IMR-90 (cell line): ENCODE measurements around the gene B3GAT3. TPM values are rescaled to one million over a fixed set of nuclear protein-coding genes. Genes with fewer than 3 reads are reported as not detected.

Experiments used
- ATAC-seq: fragments of 200-7000 bp; cut with Tn5 transposase; 2 replicates; pipeline ENCODE4 v1.9.1; 2020; ENCODE audit warnings: low read depth, mild to moderate bottlenecking, moderate library complexity
- BruUV-seq: library from RNA; stranded (reverse); fragments of 400-500 nt; replicated peaks from 2 replicates; lab custom pipeline; 2021; lab: Mats Ljungman, UMichigan
- CTCF ChIA-PET: fragments of 300-600 bp; formaldehyde crosslinking; extraction: SDS; loops from one replicate; lab custom pipeline; 2021; ENCODE audit warnings: antibody characterized with exemption; lab: Yijun Ruan, JAX
- POLR2A ChIA-PET: fragments of 300-600 bp; sonication (Branson Sonifier 250); formaldehyde crosslinking; loops from one replicate; lab custom pipeline; 2022; ENCODE audit warnings: antibody characterized with exemption; ENCODE audit not compliant: unreplicated experiment; lab: Charles Lee
- DNase-seq: peaks from one replicate; pipeline ENCODE4 v3.0.0; 2013
- H2AFZ ChIP-seq: replicated peaks from 2 replicates; pipeline ENCODE3; 2013; ENCODE audit warnings: low read length, mild to moderate bottlenecking; ENCODE audit not compliant: poor library complexity
- H2AK5ac ChIP-seq: 2 replicates; pipeline ENCODE4 v1.6.1; 2013; ENCODE audit warnings: low read depth, low read length, inconsistent platforms
- H2AK9ac ChIP-seq: replicated peaks from 2 replicates; pipeline ENCODE3; 2013; ENCODE audit warnings: mild to moderate bottlenecking, low read depth, low read length, moderate library complexity; ENCODE audit not compliant: poor library complexity
- H2BK120ac ChIP-seq: 2 replicates; pipeline ENCODE4 v1.6.1; 2013; ENCODE audit warnings: low read depth, low read length, inconsistent platforms
- H2BK15ac ChIP-seq: 3 replicates; pipeline ENCODE4 v1.6.1; 2013; ENCODE audit warnings: low read depth, low read length, inconsistent platforms
- H2BK20ac ChIP-seq: 2 replicates; pipeline ENCODE4 v1.6.1; 2013; ENCODE audit warnings: low read depth, mild to moderate bottlenecking, inconsistent platforms, low read length, moderate library complexity
- H2BK5ac ChIP-seq: 2 replicates; pipeline ENCODE4 v1.6.1; 2013; ENCODE audit warnings: mild to moderate bottlenecking, low read depth, low read length, inconsistent platforms; ENCODE audit not compliant: poor library complexity, severe bottlenecking
- H3K14ac ChIP-seq: replicated peaks from 2 replicates; pipeline ENCODE4 v1.6.1; 2013; ENCODE audit warnings: low read depth, low read length, inconsistent platforms
- H3K18ac ChIP-seq: 2 replicates; pipeline ENCODE4 v1.6.1; 2013; ENCODE audit warnings: low read depth, low read length, control low read depth
- H3K23ac ChIP-seq: 2 replicates; pipeline ENCODE4 v1.6.1; 2013; ENCODE audit warnings: low read depth, low read length, inconsistent platforms
- H3K27ac ChIP-seq: 2 replicates; pipeline ENCODE4 v1.5.1; 2013; ENCODE audit warnings: mild to moderate bottlenecking, control low read depth, low read length; ENCODE audit not compliant: insufficient read depth
- H3K27me3 ChIP-seq: 2 replicates; pipeline ENCODE4 v1.6.1; 2013; ENCODE audit warnings: low read length; ENCODE audit not compliant: control insufficient read depth, insufficient read depth
- H3K36me3 ChIP-seq: 2 replicates; pipeline ENCODE4 v1.6.1; 2013; ENCODE audit warnings: low read length, mixed read lengths; ENCODE audit not compliant: control insufficient read depth, insufficient read depth
- H3K4ac ChIP-seq: 2 replicates; pipeline ENCODE4 v1.6.1; 2013; ENCODE audit warnings: low read depth, low read length, inconsistent platforms
- H3K4me1 ChIP-seq: 2 replicates; pipeline ENCODE4 v1.6.1; 2013; ENCODE audit warnings: low read length, mixed read lengths; ENCODE audit not compliant: control insufficient read depth, insufficient read depth
- H3K4me2 ChIP-seq: 2 replicates; pipeline ENCODE4 v1.6.1; 2013; ENCODE audit warnings: low read depth, mild to moderate bottlenecking, control low read depth, low read length, moderate library complexity
- H3K4me3 ChIP-seq: 2 replicates; pipeline ENCODE4 v1.5.1; 2013; ENCODE audit warnings: low read depth, mild to moderate bottlenecking, control low read depth, low read length, moderate library complexity; ENCODE audit not compliant: insufficient read depth
- H3K56ac ChIP-seq: 2 replicates; pipeline ENCODE4 v1.6.1; 2013; ENCODE audit warnings: low read length, inconsistent platforms; ENCODE audit not compliant: insufficient read depth; ENCODE audit errors: extremely low read depth
- H3K79me1 ChIP-seq, 2 experiments: 2 replicates each; pipeline ENCODE4 v1.6.1; 2013; ENCODE audit warnings: low read length in 2 of 2, inconsistent platforms in 1 of 2, low read depth in 1 of 2
- H3K9ac ChIP-seq: 2 replicates; pipeline ENCODE4 v1.6.1; 2013; ENCODE audit warnings: low read depth, low read length, control low read depth
- H3K9me1 ChIP-seq: 2 replicates; pipeline ENCODE4 v1.6.1; 2013; ENCODE audit warnings: low read length, inconsistent platforms; ENCODE audit not compliant: insufficient read depth
- H3K9me3 ChIP-seq: 2 replicates; pipeline ENCODE4 v1.6.1; 2013; ENCODE audit warnings: low read length; ENCODE audit not compliant: control insufficient read depth, insufficient read depth
- H4K20me1 ChIP-seq: 2 replicates; pipeline ENCODE4 v1.6.1; 2013; ENCODE audit warnings: low read length, inconsistent platforms; ENCODE audit not compliant: insufficient read depth
- H4K5ac ChIP-seq: 2 replicates; pipeline ENCODE4 v1.6.1; 2013; ENCODE audit warnings: mild to moderate bottlenecking, low read depth, low read length, control low read depth
- H4K8ac ChIP-seq, 2 experiments: 2 replicates each; pipeline ENCODE4 v1.6.1; 2013; ENCODE audit warnings: low read depth in 2 of 2, low read length in 2 of 2, control low read depth in 1 of 2, inconsistent platforms in 1 of 2
- H4K91ac ChIP-seq: 2 replicates; pipeline ENCODE4 v1.6.1; 2013; ENCODE audit warnings: low read depth, low read length, inconsistent platforms; ENCODE audit not compliant: insufficient read depth
- BHLHE40 ChIP-seq: fragments of 150-350 bp; IDR thresholded peaks from 2 replicates; pipeline ENCODE4 v1.6.1; 2016; ENCODE audit warnings: mild to moderate bottlenecking, low read depth, low read length
- CEBPB ChIP-seq: IDR thresholded peaks from 2 replicates; pipeline ENCODE4 v1.6.1; 2012; ENCODE audit warnings: low read depth, low read length, improper control_type of control experiment
- ELK1 ChIP-seq: fragments of 150-350 bp; IDR thresholded peaks from 2 replicates; pipeline ENCODE4 v1.6.1; 2016; ENCODE audit warnings: low read depth, mild to moderate bottlenecking, low read length, moderate library complexity, borderline replicate concordance
- FOS ChIP-seq: fragments of 150-350 bp; IDR thresholded peaks from 2 replicates; pipeline ENCODE4 v1.6.1; 2016; ENCODE audit warnings: low read depth, low read length
- MAZ ChIP-seq: IDR thresholded peaks from 2 replicates; pipeline ENCODE4 v1.6.1; 2012; ENCODE audit warnings: low read depth, mild to moderate bottlenecking, low read length, improper control_type of control experiment, moderate library complexity, borderline replicate concordance
- MXI1 ChIP-seq: IDR thresholded peaks from 2 replicates; pipeline ENCODE4 v1.6.1; 2012; ENCODE audit warnings: low read depth, mild to moderate bottlenecking, low read length, moderate library complexity, borderline replicate concordance
- RAD21 ChIP-seq: IDR thresholded peaks from 2 replicates; pipeline ENCODE4 v1.6.1; 2012; ENCODE audit warnings: low read length, improper control_type of control experiment
- RCOR1 ChIP-seq: IDR thresholded peaks from 2 replicates; pipeline ENCODE4 v1.6.1; 2012; ENCODE audit warnings: mild to moderate bottlenecking, low read length, improper control_type of control experiment; ENCODE audit not compliant: insufficient replicate concordance
- RFX5 ChIP-seq: IDR thresholded peaks from 2 replicates; pipeline ENCODE4 v1.8.0; 2012; ENCODE audit warnings: low read depth, mild to moderate bottlenecking, low read length, moderate library complexity
- SMC3 ChIP-seq: fragments of 150-350 bp; IDR thresholded peaks from 2 replicates; pipeline ENCODE4 v1.6.1; 2016; ENCODE audit warnings: low read depth, mild to moderate bottlenecking, antibody characterized with exemption, low read length, moderate library complexity
- USF2 ChIP-seq: fragments of 150-350 bp; IDR thresholded peaks from 2 replicates; pipeline ENCODE4 v1.6.1; 2017; ENCODE audit warnings: mild to moderate bottlenecking, antibody characterized with exemption, low read length, low read depth
- WGBS, 2 experiments: methylation state at CpG; one replicate each; pipeline versions ENCODE4 v1.1.5 to v1.1.7; 2013; ENCODE audit warnings: missing lambda C conversion rate in 2 of 2; ENCODE audit not compliant: insufficient read length in 1 of 2; ENCODE audit errors: extremely low coverage in 2 of 2; 5-methylcytosine and 5-hydroxymethylcytosine counted together
- dilution Hi-C: fragments of 300-500 bp; cut with HindIII; formaldehyde crosslinking; loops from one replicate; pipeline ENCODE4 v1.14.3; 2018; ENCODE audit warnings: low sequenced_read_pairs; ENCODE audit not compliant: unreplicated experiment
- in situ Hi-C: fragments of 300-500 bp; cut with MboI; formaldehyde crosslinking; loops from 3 replicates; pipeline ENCODE4 v1.14.3; 2019; ENCODE audit warnings: low sequenced_read_pairs, inconsistent platforms, mixed read lengths
- intact Hi-C: fragments of 100-400 bp; cut with micrococcal nuclease; formaldehyde crosslinking; loops from 2 replicates; pipeline ENCODE4 v1.10.0; 2022
- polyA plus RNA-seq, 3 experiments: library from polyadenylated mRNA; depleted of rRNA; stranded (reverse); fragments of >200 nt; gene quantifications; 2 replicates each; pipeline ENCODE4 v1.2.3, GENCODE V29; 2012; ENCODE audit warnings: low replicate concordance in 1 of 3
- total RNA-seq: library from RNA; depleted of rRNA; stranded (reverse); fragments of >200 nt; gene quantifications from 2 replicates; pipeline ENCODE4 v1.2.3, GENCODE V29; 2012

B3GAT3 gene
- total and polyA plus RNA-seq, 2 of the 4 experiments (the other 2 are of a cell fraction) = 10.4 to 38.4 TPM

DNA sequence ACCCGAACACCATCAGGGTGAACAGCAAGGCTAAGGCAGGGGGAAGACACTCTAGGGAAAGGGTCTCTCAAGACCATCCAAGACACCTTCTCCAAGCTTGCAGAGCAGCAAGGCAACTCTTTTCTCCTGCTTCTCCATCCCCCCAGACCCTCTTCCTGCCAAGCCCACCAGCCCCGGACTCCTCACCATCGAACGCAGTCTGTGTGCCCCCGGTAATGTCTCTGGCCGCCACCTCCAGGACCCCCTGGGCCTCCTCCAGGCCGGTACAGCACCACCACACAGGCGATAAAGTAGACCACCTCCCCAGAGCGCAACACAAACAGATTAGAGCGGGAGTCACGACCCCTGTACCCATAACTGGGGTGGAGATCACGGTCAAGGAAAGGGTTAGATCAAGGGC lies 13.0 kb downstream of the B3GAT3 start:
- no peak overlapping the region for H4K8ac ChIP-seq
- H3K4me3 ChIP-seq = no peak overlapping the region
- no peak overlapping the region for H4K5ac ChIP-seq
- POLR2A ChIA-PET = no interaction called here
- H2AK5ac ChIP-seq = no peak overlapping the region
- CTCF ChIA-PET = no interaction called here
- no peak overlapping the region for H2AK9ac ChIP-seq
- H2BK120ac ChIP-seq = no peak overlapping the region
- intact Hi-C loops = no loop called here
- no peak overlapping the region for H3K56ac ChIP-seq
- H3K9me1 ChIP-seq = no peaks in the 10 kb centered on the region
- H3K9me3 ChIP-seq = no peaks in the 10 kb centered on the region
- no peaks in the 10 kb centered on the region for H3K27me3 ChIP-seq
- peaks cover 14 to 25% of the 10 kb centered on the region in 2 experiments; a peak in 3 of 4 replicates for H3K79me1 ChIP-seq
- DNase-seq (no peak), ATAC-seq (no peak)
- no peak overlapping the region for H3K18ac ChIP-seq
- no peak overlapping the region for H2BK5ac ChIP-seq
- H3K23ac ChIP-seq = no peak overlapping the region
- no peak overlapping the region for H3K9ac ChIP-seq
- no peak overlapping the region for H3K27ac ChIP-seq
- peaks cover 33% of the 10 kb centered on the region for H3K36me3 ChIP-seq
- peaks cover 7% of the 10 kb centered on the region for H4K20me1 ChIP-seq
- 95% methylated on average over 4 of the region's 12 CpGs; no CpG with 5 or more reads in 1 of the 2 experiments for WGBS, 2 experiments
- no peak overlapping the region for H3K4ac ChIP-seq
- TF ChIP-seq RAD21 (no peak), ELK1 (no peak), BHLHE40 (no peak), MAZ (no peak), MXI1 (no peak), USF2 (no peak), RCOR1 (no peak), RFX5 (no peak), FOS (no peak), SMC3 (no peak), CEBPB (no peak)
- no peak overlapping the region for H2BK20ac ChIP-seq
- BruUV-seq = no TSS peak
- no peak overlapping the region for H3K14ac ChIP-seq
- dilution Hi-C loops = no loop called here
- no peak overlapping the region for H2BK15ac ChIP-seq
- in situ Hi-C loops = no loop called here
- no peak overlapping the region for H2AFZ ChIP-seq
- no peak overlapping the region for H4K91ac ChIP-seq
- H3K4me1 ChIP-seq = peaks cover 10% of the 10 kb centered on the region
- no peak overlapping the region for H3K4me2 ChIP-seq
